Panc1 (cell line): ENCODE data around the gene ARL10. TPM values are rescaled to one million over a fixed set of nuclear protein-coding genes. Genes with fewer than 3 reads are reported as not detected.
A peak's percentile ranks its signal among the peaks of the same experiment; 100 is the strongest.

Experiments
- ATAC-seq: fragments of 200-7000 bp; cut with Tn5 transposase; 2 replicates; pipeline ENCODE4 v1.9.1; 2020; ENCODE audit warnings: mild to moderate bottlenecking, moderate library complexity
- BruUV-seq: library from RNA; stranded (reverse); fragments of 400-500 nt; replicated peaks from 2 replicates; lab custom pipeline; 2021; lab: Mats Ljungman, UMichigan
- CTCF ChIA-PET: fragments of 300-600 bp; sonication (Branson Sonifier 250); formaldehyde crosslinking; loops from one replicate; lab custom pipeline; 2022; ENCODE audit warnings: antibody characterized with exemption; lab: Charles Lee
- POLR2A ChIA-PET: fragments of 300-600 bp; sonication (Branson Sonifier 250); formaldehyde crosslinking; loops from one replicate; lab custom pipeline; 2022; ENCODE audit warnings: antibody characterized with exemption; lab: Charles Lee
- DNase-seq: peaks from one replicate; pipeline ENCODE4 v3.0.0-alpha.2; 2010; ENCODE audit warnings: low read depth, low spot score
- H3K27ac ChIP-seq: 2 replicates; pipeline ENCODE4 v1.5.1; 2011; ENCODE audit warnings: mild to moderate bottlenecking, low read length, inconsistent platforms
- H3K27me3 ChIP-seq: fragments of 200-500 bp; sonication (Bioruptor generic); 2 replicates; pipeline ENCODE4 v1.6.0; 2014; ENCODE audit warnings: low read length, inconsistent platforms; ENCODE audit not compliant: control insufficient read depth, insufficient read depth
- H3K36me3 ChIP-seq: fragments of 200-500 bp; sonication (Bioruptor generic); 2 replicates; pipeline ENCODE4 v1.5.1; 2014; ENCODE audit warnings: inconsistent platforms, mild to moderate bottlenecking, low read length, moderate library complexity; ENCODE audit not compliant: control insufficient read depth, insufficient read depth
- H3K4me1 ChIP-seq: 2 replicates; pipeline ENCODE4 v1.5.1; 2011; ENCODE audit warnings: inconsistent platforms, mild to moderate bottlenecking, low read length, moderate library complexity; ENCODE audit not compliant: control insufficient read depth, insufficient read depth
- H3K4me3 ChIP-seq, 2 experiments: 2 replicates each; pipeline ENCODE4 v1.5.1; 2011 to 2012; ENCODE audit warnings: low read depth in 2 of 2, low read length in 2 of 2, mild to moderate bottlenecking in 2 of 2, inconsistent platforms in 1 of 2, moderate library complexity in 1 of 2
- H3K9me3 ChIP-seq: fragments of 200-500 bp; sonication (Bioruptor generic); 2 replicates; pipeline ENCODE4 v1.5.1; 2014; ENCODE audit warnings: low read depth, mild to moderate bottlenecking, inconsistent platforms, low read length, moderate library complexity; ENCODE audit not compliant: control insufficient read depth, insufficient read depth
- CTCF ChIP-seq: fragments of 450-650 bp; IDR thresholded peaks from 2 replicates; pipeline ENCODE4 v1.5.1; 2017; ENCODE audit warnings: mild to moderate bottlenecking
- POLR2AphosphoS5 ChIP-seq: IDR thresholded peaks from 2 replicates; pipeline ENCODE4 v1.6.1; 2012; ENCODE audit warnings: mild to moderate bottlenecking, low read depth, low read length, moderate library complexity
- REST ChIP-seq, 2 experiments: IDR thresholded peaks; 2 replicates each; pipeline ENCODE4 v1.6.1; 2011 to 2012; ENCODE audit warnings: low read depth in 2 of 2, control low read depth in 1 of 2, low read length in 1 of 2, mild to moderate bottlenecking in 1 of 2, moderate library complexity in 1 of 2; ENCODE audit not compliant: insufficient read depth in 1 of 2
- SIN3A ChIP-seq: IDR thresholded peaks from 2 replicates; pipeline ENCODE4 v1.6.1; 2012; ENCODE audit warnings: low read depth, mild to moderate bottlenecking, low read length, moderate library complexity, borderline replicate concordance; ENCODE audit not compliant: insufficient read depth
- TCF7L2 ChIP-seq: IDR thresholded peaks from 2 replicates; pipeline ENCODE4 v1.6.1; 2011; ENCODE audit warnings: mild to moderate bottlenecking, low read depth, low read length, inconsistent platforms
- in situ Hi-C: cut with HindIII; loops from 2 replicates; pipeline ENCODE4 v1.10.0; 2016; ENCODE audit warnings: low sequenced_read_pairs, low pct_unique_long_range_greater_than_20kb
- intact Hi-C: fragments of 100-400 bp; cut with micrococcal nuclease; formaldehyde crosslinking; loops from one replicate; pipeline ENCODE4 v1.10.0; 2022; ENCODE audit not compliant: unreplicated experiment
- microRNA-seq: library from miRNA; unstranded; fragments of <30 nt; microRNA quantifications from one replicate; pipeline ENCODE4 v1.1.0, GENCODE V29; 2020; ENCODE audit not compliant: unreplicated experiment
- total RNA-seq: library from RNA; stranded (reverse); gene quantifications from one replicate; pipeline ENCODE4 v1.2.1, GENCODE V29; 2021; ENCODE audit not compliant: unreplicated experiment

ARL10 gene
- total RNA-seq, 1 experiment from 2014 or later, result 2.0 TPM

- in situ Hi-C loops, result no loop called here
These were observed 62.7 kb downstream of the ARL10 start for GRCh38 chr5:176427971-176428370.

GRCh38 chr5:176429972-176430371 lies 64.7 kb downstream of the ARL10 start:
- TF ChIP-seq TCF7L2 (no peak), CTCF (peak; percentile 72), POLR2AphosphoS5 (no peak), SIN3A (no peak), REST (IDR thresholded peaks at IDR 0.05; ENCODE audit: insufficient read depth in 1 of 2, low read depth in 2 of 2, low read length in 1 of 2) (no peak)
- ATAC-seq, result peak; percentile 95
- CTCF ChIA-PET, result no interaction called here
- DNase-seq, result no peak
- BruUV-seq, result no TSS peak
- in situ Hi-C loops, result no loop called here
- Histone ChIP-seq H3K36me3 (no peaks in the 10 kb centered on the region), H3K27me3 (no peaks in the 10 kb centered on the region), H3K4me1 (peaks cover 10% of the 10 kb centered on the region), H3K27ac (peak overlapping the region; percentile 76), H3K4me3 (no peak overlapping the region), H3K9me3 (no peaks in the 10 kb centered on the region)
- intact Hi-C loops, result no loop called here
- POLR2A ChIA-PET, result no interaction called here

More at GRCh38 chr5:176427971-176428370, 62.7 kb downstream of the ARL10 start:
- DNase-seq, result no peak
- Histone ChIP-seq H3K27me3 (no peaks in the 10 kb centered on the region), H3K4me3 (no peak overlapping the region), H3K27ac (peak overlapping the region; percentile 14; the same call in 1 of the 2 replicates), H3K4me1 (peaks cover 10% of the 10 kb centered on the region), H3K36me3 (no peaks in the 10 kb centered on the region), H3K9me3 (no peaks in the 10 kb centered on the region)
- no peak for ATAC-seq
- TF ChIP-seq TCF7L2 (no peak), POLR2AphosphoS5 (no peak), CTCF (no peak), SIN3A (no peak), REST (IDR thresholded peaks at IDR 0.05; ENCODE audit: insufficient read depth in 1 of 2, low read depth in 2 of 2, low read length in 1 of 2) (no peak)
- intact Hi-C loops, result no loop called here
- no TSS peak for BruUV-seq
- CTCF ChIA-PET, result no interaction called here
- POLR2A ChIA-PET, result no interaction called here

Small RNA genes lying within 50 kb of the gene (microRNA-seq; reads per million reads assigned to microRNA genes)
- 1.6 reads per million for gene MIR1271

Other genes with a start within 250 kb of the ARL10 start
- gene SIMC1, start 127.1 kb upstream of the ARL10 start, total RNA-seq, result 19.2 TPM
- 92.3 TPM for gene KIAA1191, start 3.7 kb upstream of the ARL10 start, total RNA-seq
- 76.2 TPM for gene NOP16, start 23.1 kb downstream of the ARL10 start, total RNA-seq
- gene HIGD2A, start 23.3 kb downstream of the ARL10 start, total RNA-seq, result 162 TPM
- gene CLTB, start 51.1 kb downstream of the ARL10 start, total RNA-seq, result 124 TPM
- gene FAF2, start 82.9 kb downstream of the ARL10 start, total RNA-seq, result 86.6 TPM
- 113 TPM for gene RNF44, start 171.9 kb downstream of the ARL10 start, total RNA-seq
- 0.72 TPM for gene CDHR2, start 183.9 kb downstream of the ARL10 start, total RNA-seq
- 18.9 TPM for gene GPRIN1, start 244.7 kb downstream of the ARL10 start, total RNA-seq